ENCODE data around the gene TCTN1. TPM values are rescaled to one million over a fixed set of nuclear protein-coding genes. Genes with fewer than 3 reads are reported as not detected.
A peak's percentile ranks its signal among the peaks of the same experiment; 100 is the strongest.

Gene TCTN1
- total and polyA plus RNA-seq, 2 of the 13 experiments (the other 11 are each of a cell fraction or from before 2014, with no cell fraction given): 13.6 to 16.0 TPM

- TF ChIP-seq ZFP91 (CRISPR knock-in tag; IDR thresholded peaks at IDR 0.05; ENCODE audit: borderline replicate concordance): peak; percentile 32; the same call in 1 of the 2 replicates
- peak; percentile 26; the same call in 1 of the 2 replicates for TF ChIP-seq DMAP1 (CRISPR knock-in tag; IDR thresholded peaks at IDR 0.05)
- TF ChIP-seq THAP8 (CRISPR knock-in tag; IDR thresholded peaks at IDR 0.05; ENCODE audit: borderline replicate concordance): no peak
- 0 out of 2 replicates have a peak, but pooled peaks have one; percentile 18 for TF ChIP-seq RAD21 (CRISPR knock-in tag; IDR thresholded peaks at IDR 0.05)
- TF ChIP-seq ZFP82 (CRISPR knock-in tag; IDR thresholded peaks at IDR 0.05; ENCODE audit: borderline replicate concordance): no peak; the same call in 1 of the 2 replicates
- TF ChIP-seq ZNF850 (CRISPR knock-in tag; conservative IDR thresholded peaks at IDR 0.05): no peak
- TF ChIP-seq ZNF746 (CRISPR knock-in tag; IDR thresholded peaks at IDR 0.05): no peak
- no peak for TF ChIP-seq ZNF597 (CRISPR knock-in tag; IDR thresholded peaks at IDR 0.05)
- peak; percentile 46; the same call in 1 of the 2 replicates for TF ChIP-seq TARDBP (CRISPR knock-in tag; IDR thresholded peaks at IDR 0.05)
- no peak for TF ChIP-seq HIVEP1 (CRISPR knock-in tag; IDR thresholded peaks at IDR 0.05)
- TF ChIP-seq ADNP (CRISPR knock-in tag; IDR thresholded peaks at IDR 0.05): no peak
- no peak for TF ChIP-seq CENPX (CRISPR knock-in tag; IDR thresholded peaks at IDR 0.05)
- no peak for TF ChIP-seq ZNF564 (CRISPR knock-in tag; IDR thresholded peaks at IDR 0.05)
- TF ChIP-seq MYC (CRISPR knock-in tag; IDR thresholded peaks at IDR 0.05; ENCODE audit: borderline replicate concordance): no peak; the same call in 1 of the 2 replicates
- no peak for TF ChIP-seq YY1 (IDR thresholded peaks at IDR 0.05; ENCODE audit: insufficient read depth, insufficient replicate concordance, low read depth, low read length)
- no peak for TF ChIP-seq ZMAT5 (CRISPR knock-in tag; IDR thresholded peaks at IDR 0.05; ENCODE audit: borderline replicate concordance, low read depth)
- TF ChIP-seq ZNF142 (CRISPR knock-in tag; IDR thresholded peaks at IDR 0.05): peak; percentile 66; the same call in 1 of the 2 replicates
- no peak for TF ChIP-seq ZNF160 (CRISPR knock-in tag; IDR thresholded peaks at IDR 0.05)
- TF ChIP-seq IKZF4 (CRISPR knock-in tag; IDR thresholded peaks at IDR 0.05; ENCODE audit: borderline replicate concordance, low read depth, not compliant biosample characterization): no peak
Observed at GRCh38 chr12:110591451-110592051, 22.4 kb upstream of the TCTN1 start (continued).
